HG03558 (cell line): ENCODE data around the gene CAMK1D.
"Not testable (repeated sequence)": the region's sequence is repeated elsewhere in the genome, so short reads cannot be mapped to it uniquely, and the experiment has no call there.

ENCODE experiments used
- ATAC-seq: cut with Tn5 transposase; IDR thresholded peaks from one replicate; pipeline ENCODE4 v1.9.1; 2021; ENCODE audit warnings: moderate number of reproducible peaks; ENCODE audit not compliant: unreplicated experiment; ENCODE audit errors: extremely low read depth

CAMK1D gene

GRCh38 chr10:12419262-12419847, 70.0 kb downstream of the CAMK1D start:
- ATAC-seq = no peak

GRCh38 chr10:12420530-12421120, 71.3 kb downstream of the CAMK1D start:
- no peak for ATAC-seq

- no peak for ATAC-seq
Measured at GRCh38 chr10:12422189-12422588, 72.8 kb downstream of the CAMK1D start.

GRCh38 chr10:12423896-12424295, 74.5 kb downstream of the CAMK1D start:
- ATAC-seq = no peak

- ATAC-seq = no peak
Measured at GRCh38 chr10:12427276-12427675, 77.9 kb downstream of the CAMK1D start.

GRCh38 chr10:12428447-12429135, 79.2 kb downstream of the CAMK1D start:
- no peak for ATAC-seq

GRCh38 chr10:12430406-12430982, 81.1 kb downstream of the CAMK1D start:
- no peak for ATAC-seq

- no peak for ATAC-seq
Measured at GRCh38 chr10:12431151-12432101, 82.1 kb downstream of the CAMK1D start.

- no peak for ATAC-seq
Measured at GRCh38 chr10:12432402-12433189, 83.2 kb downstream of the CAMK1D start.

- ATAC-seq = no peak
Measured at GRCh38 chr10:12434277-12434676, 84.9 kb downstream of the CAMK1D start.

- ATAC-seq = not testable (repeated sequence)
Measured at GRCh38 chr10:12434677-12435076, 85.3 kb downstream of the CAMK1D start.

GRCh38 chr10:12435348-12435747, 86.0 kb downstream of the CAMK1D start:
- ATAC-seq = no peak

GRCh38 chr10:12438919-12439692, 89.8 kb downstream of the CAMK1D start:
- ATAC-seq = no peak

- ATAC-seq = not testable (repeated sequence)
Measured at GRCh38 chr10:12439767-12440166, 90.4 kb downstream of the CAMK1D start.

- no peak for ATAC-seq
Measured at GRCh38 chr10:12443026-12443425, 93.7 kb downstream of the CAMK1D start.

- no peak for ATAC-seq
Measured at GRCh38 chr10:12444981-12445700, 95.8 kb downstream of the CAMK1D start.

- ATAC-seq = no peak
Measured at GRCh38 chr10:12445701-12446334, 96.5 kb downstream of the CAMK1D start.

GRCh38 chr10:12448340-12448728, 99.0 kb downstream of the CAMK1D start:
- ATAC-seq = no peak
